GM12878 (cell line): ENCODE data around the gene NAA15.

Experiments
- ATF2 ChIP-seq: IDR thresholded peaks from 2 replicates; pipeline ENCODE4 v1.6.1; 2012; ENCODE audit warnings: low read length, inconsistent platforms
- CBFB ChIP-seq: IDR thresholded peaks from 2 replicates; pipeline ENCODE4 v1.6.1; 2016; ENCODE audit warnings: antibody characterized with exemption, low read depth
- POLR2A ChIP-seq: IDR thresholded peaks from 2 replicates; pipeline ENCODE4 v1.6.1; 2011; ENCODE audit warnings: low read depth, mild to moderate bottlenecking, low read length
- POLR2AphosphoS5 ChIP-seq: IDR thresholded peaks from 2 replicates; pipeline ENCODE4 v1.6.1; 2011; ENCODE audit warnings: mild to moderate bottlenecking, low read length, inconsistent platforms
- RAD21 ChIP-seq: IDR thresholded peaks from 2 replicates; pipeline ENCODE4 v1.6.1; 2011; ENCODE audit warnings: mild to moderate bottlenecking, low read depth, low read length, moderate library complexity; ENCODE audit not compliant: insufficient read depth
- RELA ChIP-seq: fragments of 450-650 bp; IDR thresholded peaks from 2 replicates; pipeline ENCODE4 v1.8.0; 2014; ENCODE audit warnings: borderline replicate concordance; ENCODE audit not compliant: partially characterized antibody
- TCF12 ChIP-seq: IDR thresholded peaks from 2 replicates; pipeline ENCODE4 v1.6.1; 2011; ENCODE audit warnings: low read depth, mild to moderate bottlenecking, low read length

- TF ChIP-seq CBFB (no peak), POLR2A (no peak), POLR2AphosphoS5 (no peak), RELA (no peak), ATF2 (no peak), TCF12 (no peak), RAD21 (no peak)
These were observed 1.8 kb upstream of the NAA15 start for GRCh38 chr4:139299536-139299935.
